Posterior vena cava (tissue), 2 donors: ENCODE measurements around the gene GALNT7. TPM values are rescaled to one million over a fixed set of nuclear protein-coding genes. Genes with fewer than 3 reads are reported as not detected.
"Not testable (repeated sequence)": the region's sequence is repeated elsewhere in the genome, so short reads cannot be mapped to it uniquely, and the experiment has no call there.

Experiments
- DNase-seq: peaks from one replicate; pipeline ENCODE4 v3.0.0-alpha.2; 2020; ENCODE audit warnings: low spot score
- intact Hi-C, 2 donors: fragments of 100-400 bp; cut with DNase I; formaldehyde crosslinking; loops; one replicate each; pipeline versions ENCODE4 v1.14.1 to v1.14.2; 2022 to 2023
- long read RNA-seq, 2 donors: library from polyadenylated mRNA; unstranded; transcript quantifications; one replicate each; pipeline ENCODE4 v2.0.0, GENCODE V29; 2020 to 2021
- total RNA-seq, 2 donors: library from RNA; stranded (reverse); fragmentation: NEBNext Ultra II Directional; extraction: Animal tissue kit (Norgen Biotek cat#: 25700); gene quantifications; one replicate each; pipeline ENCODE4 v1.2.1, GENCODE V29; 2021
- donor health status: DM: yes; HTN: yes; CAD: no.
- donor health status: DM: yes; HTN: yes; CAD: no.

GALNT7 gene
- 10 to 100 TPM; 10.2 to 16.2 TPM for total RNA-seq
- long read RNA-seq, donor 1, full-length matches to known transcripts, result 1 of 6 reads
- long read RNA-seq, donor 1, partial matches to known transcripts, result 1 of 6 reads
- long read RNA-seq, donor 1, other reads (novel, unspliced or antisense), result 4 of 6 reads
- long read RNA-seq, donor 2, full-length matches to known transcripts, result 1 of 9 reads
- long read RNA-seq, donor 2, partial matches to known transcripts, result 4 of 9 reads
- long read RNA-seq, donor 2, other reads (novel, unspliced or antisense), result 4 of 9 reads

- intact Hi-C loops, result no loop called here
- DNase-seq, result peak; percentile 86
Observed at GRCh38 chr4:173168396-173169177, at the start of gene GALNT7. TSS of gene GALNT7 (plus strand) at chr4:173168811. CDS start at chr4:173168836, 25 bp downstream.

- DNase-seq, intact Hi-C loops: not testable (repeated sequence)
Observed at GRCh38 chr4:173118819-173119218, 49.8 kb upstream of the GALNT7 start.

GRCh38 chr4:173119818-173120217 lies 48.8 kb upstream of the GALNT7 start:
- DNase-seq, result no peak
- intact Hi-C loops, result no loop called here

GRCh38 chr4:173121076-173121561 lies 47.5 kb upstream of the GALNT7 start:
- intact Hi-C loops, result no loop called here

GRCh38 chr4:173124209-173124865 lies 44.3 kb upstream of the GALNT7 start:
- intact Hi-C loops, result no loop called here
- no peak for DNase-seq

More at GRCh38 chr4:173121076-173121561, 47.5 kb upstream of the GALNT7 start:
- no peak for DNase-seq

GRCh38 chr4:173125216-173125812 lies 43.3 kb upstream of the GALNT7 start:
- intact Hi-C loops, result no loop called here
- no peak for DNase-seq

- intact Hi-C loops, result loop anchor here in 1 of 2 donors (1.0 kb wide), 1 partner anchor 42 kb away; no protein-coding TSS in a partner anchor
- no peak for DNase-seq
Observed at GRCh38 chr4:173128199-173128890, 40.3 kb upstream of the GALNT7 start.

- DNase-seq, result no peak
- intact Hi-C loops, result no loop called here
Observed at GRCh38 chr4:173130687-173131086, 37.9 kb upstream of the GALNT7 start.

- intact Hi-C loops, result no loop called here
- DNase-seq, result no peak
Observed at GRCh38 chr4:173134426-173134825, 34.2 kb upstream of the GALNT7 start.

- no peak for DNase-seq
- intact Hi-C loops, result loop anchor here in 1 of 2 donors (5.0 kb wide), 1 partner anchor 1038 kb away; no protein-coding TSS in a partner anchor
Observed at GRCh38 chr4:173135241-173135847, 33.3 kb upstream of the GALNT7 start.

GRCh38 chr4:173138624-173139023 lies 30.0 kb upstream of the GALNT7 start:
- intact Hi-C loops, result loop anchor here in 1 of 2 donors (5.0 kb wide), 1 partner anchor 1041 kb away; no protein-coding TSS in a partner anchor
- DNase-seq, result no peak

- intact Hi-C loops, result loop anchor here in 1 of 2 donors (5.0 kb wide), 1 partner anchor 1042 kb away; no protein-coding TSS in a partner anchor
- DNase-seq, result no peak
Observed at GRCh38 chr4:173139561-173139960, 29.1 kb upstream of the GALNT7 start.

- intact Hi-C loops, result no loop called here
Observed at GRCh38 chr4:173145131-173145530, 23.5 kb upstream of the GALNT7 start.

GRCh38 chr4:173146456-173146855 lies 22.2 kb upstream of the GALNT7 start:
- intact Hi-C loops, result no loop called here
- no peak for DNase-seq

More at GRCh38 chr4:173145131-173145530, 23.5 kb upstream of the GALNT7 start:
- no peak for DNase-seq

GRCh38 chr4:173151496-173151895 lies 17.1 kb upstream of the GALNT7 start:
- no peak for DNase-seq
- intact Hi-C loops, result no loop called here

GRCh38 chr4:173152104-173152503 lies 16.5 kb upstream of the GALNT7 start:
- intact Hi-C loops, result no loop called here

GRCh38 chr4:173153445-173153844 lies 15.2 kb upstream of the GALNT7 start:
- intact Hi-C loops, result no loop called here
- no peak for DNase-seq

More at GRCh38 chr4:173152104-173152503, 16.5 kb upstream of the GALNT7 start:
- DNase-seq, result no peak

GRCh38 chr4:173159791-173160190 lies 8.8 kb upstream of the GALNT7 start:
- DNase-seq, result no peak
- intact Hi-C loops, result no loop called here
